Fibroblast of skin of back (primary cell): ENCODE results near the gene CAMK1D.
"Not testable (repeated sequence)": the region's sequence is repeated elsewhere in the genome, so short reads cannot be mapped to it uniquely, and the experiment has no call there.

Experiments used
- DNase-seq: peaks from one replicate; pipeline ENCODE4 v3.0.0-alpha.2; 2013

CAMK1D gene

GRCh38 chr10:12703126-12703525 is 353.8 kb downstream of the CAMK1D start:
- DNase-seq, result peak; percentile 71

- peak; percentile 90 for DNase-seq
Measured at GRCh38 chr10:12703813-12704212, 354.5 kb downstream of the CAMK1D start.

DNA sequence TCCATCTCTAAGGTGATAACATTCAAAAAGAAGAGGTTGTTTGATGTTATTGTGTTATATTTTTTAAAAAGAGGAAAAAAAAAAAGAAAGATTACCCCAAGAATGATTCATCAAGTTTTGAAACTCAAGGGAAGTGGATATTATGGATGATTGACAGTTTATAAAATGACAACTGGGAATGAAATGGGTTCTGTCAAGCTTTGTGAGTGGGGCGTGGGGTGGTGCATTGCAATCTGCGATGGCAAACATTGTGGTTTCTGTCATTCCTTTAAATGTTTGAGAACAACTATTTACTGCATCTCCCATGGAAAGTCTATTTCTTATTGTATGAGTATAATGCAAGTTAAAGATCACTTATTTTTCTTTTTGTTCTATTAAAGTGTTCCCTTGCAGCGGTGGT is 355.1 kb downstream of the CAMK1D start:
- DNase-seq, result no peak

GRCh38 chr10:12705943-12706342 is 356.6 kb downstream of the CAMK1D start:
- no peak for DNase-seq

DNA sequence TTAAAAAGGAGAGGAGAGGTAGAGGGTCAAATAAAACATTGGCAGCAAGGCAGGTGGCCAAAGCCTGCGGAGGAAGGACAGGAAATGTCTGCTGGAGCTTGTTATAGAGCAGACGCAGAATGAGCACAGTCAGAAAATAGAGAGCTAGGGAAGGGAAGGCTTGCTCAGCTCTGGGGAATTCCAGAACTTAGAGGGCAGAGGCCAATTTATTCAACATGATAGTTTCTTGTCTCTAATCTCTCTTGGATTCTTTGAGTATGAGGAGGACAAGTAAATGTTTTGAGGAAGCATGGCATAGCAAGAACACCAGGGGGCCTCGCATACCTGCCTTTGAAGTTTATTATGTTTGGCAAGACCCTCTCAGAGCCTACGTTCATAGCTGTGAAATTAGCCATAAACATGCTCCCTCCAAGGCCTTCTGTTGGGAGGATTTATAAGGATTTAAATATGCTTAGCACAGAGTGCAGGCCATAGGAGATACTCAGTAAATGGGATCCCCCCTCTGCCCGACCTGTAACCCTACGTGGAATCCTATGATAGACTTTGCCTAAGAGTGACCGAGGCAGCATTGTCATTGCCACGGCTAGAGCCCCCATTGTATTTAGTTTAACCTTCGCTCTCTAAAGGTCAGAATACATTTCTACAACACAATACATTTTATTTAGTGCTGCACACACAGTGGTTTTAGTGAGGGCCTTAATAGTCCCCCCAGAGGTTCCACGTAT is 358.3 kb downstream of the CAMK1D start:
- peak; percentile 93 for DNase-seq

- peak; percentile 62 for DNase-seq
Measured at GRCh38 chr10:12709000-12709401, 359.7 kb downstream of the CAMK1D start.

- peak; percentile 49 for DNase-seq
Measured at GRCh38 chr10:12709521-12709963, 360.2 kb downstream of the CAMK1D start.

DNA sequence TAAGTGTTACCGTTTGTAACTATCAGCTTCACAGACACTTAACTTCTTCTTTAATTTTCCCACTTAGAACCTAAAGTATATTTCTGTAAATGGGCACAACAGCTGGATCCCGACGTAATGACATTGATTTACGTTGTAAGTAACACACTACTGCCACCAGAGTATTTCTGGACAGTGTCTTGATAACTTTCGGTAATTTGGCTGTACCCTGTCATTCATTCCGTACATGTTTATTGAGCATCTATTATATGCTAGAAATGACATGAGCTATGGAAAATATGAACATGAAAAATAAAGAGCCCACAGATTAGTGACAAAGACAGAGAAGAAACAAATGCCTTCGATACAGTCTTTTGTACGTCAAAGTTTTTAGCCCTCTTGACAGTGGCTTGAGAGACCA is 360.8 kb downstream of the CAMK1D start:
- no peak for DNase-seq

DNA sequence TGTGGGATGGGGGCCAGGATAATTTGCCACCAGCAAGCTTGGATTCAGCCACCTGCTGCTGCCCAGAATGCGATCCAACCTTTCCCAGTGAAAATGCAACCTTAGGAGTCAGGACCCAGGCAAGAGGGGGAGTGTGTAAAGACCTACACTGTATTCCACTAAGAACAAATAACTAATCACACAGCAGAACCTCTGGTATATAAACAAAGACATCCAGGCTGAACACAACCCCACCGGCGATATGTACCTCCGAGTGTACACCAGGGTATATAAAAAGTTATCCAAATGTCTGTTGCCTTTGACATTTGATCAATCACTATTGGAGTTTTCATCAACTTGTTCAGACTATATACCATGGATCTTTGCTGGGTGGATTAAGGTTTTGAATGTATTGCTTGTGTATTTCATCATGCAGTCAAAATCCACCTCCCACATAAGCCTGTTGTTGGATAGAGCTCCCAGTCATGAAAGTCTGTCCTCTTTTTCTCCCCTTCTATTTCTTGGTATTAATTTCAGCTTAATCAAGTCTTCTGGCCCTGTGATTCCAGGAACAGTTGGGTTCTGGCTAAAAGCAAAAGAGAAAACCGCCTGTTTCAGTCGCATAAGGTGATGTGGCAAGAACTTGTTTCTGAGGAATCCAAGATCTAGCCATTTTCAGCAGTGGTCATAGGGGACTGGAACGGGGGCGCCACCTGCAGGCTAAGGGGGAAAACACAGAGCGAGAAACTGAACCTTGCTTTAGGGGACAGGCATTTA is 361.4 kb downstream of the CAMK1D start:
- peak; percentile 79 for DNase-seq

- no peak for DNase-seq
Measured at GRCh38 chr10:12711350-12711708, 362.0 kb downstream of the CAMK1D start.

DNA sequence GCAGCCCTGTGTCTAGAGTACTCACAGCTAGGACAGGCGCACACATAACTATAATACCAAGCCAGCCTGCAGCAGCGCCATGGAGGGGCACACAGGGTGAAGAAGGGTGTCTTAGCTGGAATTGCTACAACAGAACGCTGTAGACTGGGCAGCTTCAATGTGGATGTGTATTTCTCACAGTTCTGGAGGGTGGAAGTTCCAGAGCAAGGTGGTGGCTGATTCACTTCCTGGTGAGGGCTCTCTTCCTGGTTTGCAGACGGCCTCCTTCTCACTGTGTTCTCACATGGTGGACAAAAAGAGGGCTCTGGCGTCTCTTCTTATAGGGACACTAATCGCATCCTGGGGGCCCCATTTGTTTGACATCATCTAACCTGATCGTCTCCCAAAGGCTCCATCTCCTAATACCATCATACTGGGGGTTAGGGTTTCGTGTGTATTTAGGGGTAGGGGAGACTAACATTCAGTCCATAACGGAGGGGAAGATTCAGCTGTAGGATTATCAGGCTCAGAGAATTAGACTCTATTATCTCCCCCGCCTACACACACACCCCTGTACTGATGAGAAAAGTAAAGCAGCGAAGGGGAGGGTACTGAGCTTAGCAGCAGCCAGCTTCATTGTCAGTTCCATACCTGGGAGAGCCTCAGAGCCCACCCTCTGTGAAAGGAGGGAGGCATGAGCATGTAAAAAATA is 363.1 kb downstream of the CAMK1D start:
- no peak for DNase-seq

DNA sequence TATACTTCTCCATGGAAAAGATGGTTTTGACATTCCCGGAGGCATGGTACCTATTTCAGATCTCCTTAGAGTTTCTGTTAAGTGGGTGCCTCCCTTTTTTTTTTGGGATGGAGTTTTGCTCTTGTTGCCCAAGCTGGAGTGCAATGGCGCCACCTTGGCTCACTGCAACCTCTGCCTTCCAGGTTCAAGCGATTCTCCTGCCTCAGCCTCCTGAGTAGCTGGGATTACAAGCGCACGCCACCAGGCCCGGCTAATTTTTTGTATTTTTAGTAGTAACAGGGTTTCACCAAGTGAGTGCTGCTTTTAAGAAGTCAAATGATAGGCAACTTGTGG is 363.6 kb downstream of the CAMK1D start:
- DNase-seq, result not testable (repeated sequence)

DNA sequence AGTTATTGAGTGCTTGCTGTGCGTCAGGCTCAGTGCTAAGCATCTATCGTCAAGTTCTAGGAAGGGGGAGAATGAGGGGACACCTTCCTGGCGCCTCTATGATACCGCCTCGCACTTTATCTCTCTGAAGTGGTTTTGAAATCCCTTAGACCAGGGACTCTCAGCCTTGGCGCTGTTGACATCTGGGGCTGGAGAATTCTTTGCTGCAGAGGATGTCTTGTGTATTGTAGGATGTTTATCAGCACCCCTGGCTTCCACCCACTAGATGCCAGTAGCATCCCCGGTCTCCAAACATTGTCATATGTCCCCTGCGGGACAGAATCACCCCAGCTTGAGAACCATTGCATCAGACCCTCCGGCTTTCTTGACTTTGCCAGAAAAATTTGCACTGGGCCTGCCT is 366.7 kb downstream of the CAMK1D start:
- no peak for DNase-seq

DNA sequence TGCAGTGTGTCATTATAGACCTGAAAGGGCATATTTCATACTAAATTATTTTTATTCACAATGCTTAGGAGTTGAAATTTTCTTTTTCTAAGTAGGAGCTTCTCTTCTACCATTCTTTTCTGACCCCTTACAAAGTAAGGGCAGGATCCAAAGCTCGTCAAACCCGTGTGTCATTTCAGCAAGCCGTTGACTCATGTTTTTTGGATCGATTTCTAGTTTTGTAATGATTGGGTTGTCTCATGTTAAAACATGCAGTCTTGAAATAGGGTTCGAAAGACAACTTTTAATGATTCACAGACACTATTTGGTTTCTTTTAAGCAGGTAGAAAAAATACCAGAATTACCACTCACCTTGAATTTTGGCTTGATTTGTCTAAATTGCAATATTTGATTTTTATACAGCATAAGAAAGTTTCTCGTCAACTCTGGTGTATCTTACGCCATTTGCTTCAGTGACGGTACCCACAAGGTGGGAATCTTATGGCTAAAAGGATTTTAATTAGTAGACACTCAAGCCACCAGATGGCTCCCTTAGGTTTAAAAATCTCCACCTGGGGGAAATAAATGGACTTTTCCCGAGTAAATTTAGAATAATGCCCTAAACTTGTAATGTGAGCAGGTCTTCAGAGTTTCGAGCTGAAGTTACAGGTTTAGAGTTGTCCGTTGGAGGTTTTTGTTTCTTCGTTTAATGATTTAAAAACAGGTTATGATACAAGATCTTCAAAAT is 368.8 kb downstream of the CAMK1D start:
- no peak for DNase-seq

- DNase-seq, result no peak
Measured at GRCh38 chr10:12719365-12719764, 370.0 kb downstream of the CAMK1D start.

GRCh38 chr10:12720217-12720981 is 371.1 kb downstream of the CAMK1D start:
- peak; percentile 88 for DNase-seq

DNA sequence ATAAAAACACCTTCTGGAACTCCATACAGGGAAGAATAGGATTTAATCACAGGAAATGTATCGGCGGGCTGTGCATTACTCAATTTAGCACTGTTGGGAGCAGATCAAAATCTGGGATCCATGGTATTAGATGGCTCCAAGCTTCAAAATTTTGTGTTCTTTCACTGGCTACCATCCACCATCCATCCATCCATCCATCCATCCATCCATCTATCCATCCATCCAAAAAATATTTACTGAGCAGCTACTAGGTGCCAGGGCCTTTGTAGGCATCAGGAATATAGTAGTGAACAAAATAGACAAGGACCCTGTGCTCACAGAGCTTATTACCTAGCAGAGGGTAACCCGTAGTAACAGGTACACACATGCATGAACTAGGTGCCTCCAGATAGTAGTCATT is 372.0 kb downstream of the CAMK1D start:
- DNase-seq, result no peak

- no peak for DNase-seq
Measured at GRCh38 chr10:12723220-12723619, 373.9 kb downstream of the CAMK1D start.

DNA sequence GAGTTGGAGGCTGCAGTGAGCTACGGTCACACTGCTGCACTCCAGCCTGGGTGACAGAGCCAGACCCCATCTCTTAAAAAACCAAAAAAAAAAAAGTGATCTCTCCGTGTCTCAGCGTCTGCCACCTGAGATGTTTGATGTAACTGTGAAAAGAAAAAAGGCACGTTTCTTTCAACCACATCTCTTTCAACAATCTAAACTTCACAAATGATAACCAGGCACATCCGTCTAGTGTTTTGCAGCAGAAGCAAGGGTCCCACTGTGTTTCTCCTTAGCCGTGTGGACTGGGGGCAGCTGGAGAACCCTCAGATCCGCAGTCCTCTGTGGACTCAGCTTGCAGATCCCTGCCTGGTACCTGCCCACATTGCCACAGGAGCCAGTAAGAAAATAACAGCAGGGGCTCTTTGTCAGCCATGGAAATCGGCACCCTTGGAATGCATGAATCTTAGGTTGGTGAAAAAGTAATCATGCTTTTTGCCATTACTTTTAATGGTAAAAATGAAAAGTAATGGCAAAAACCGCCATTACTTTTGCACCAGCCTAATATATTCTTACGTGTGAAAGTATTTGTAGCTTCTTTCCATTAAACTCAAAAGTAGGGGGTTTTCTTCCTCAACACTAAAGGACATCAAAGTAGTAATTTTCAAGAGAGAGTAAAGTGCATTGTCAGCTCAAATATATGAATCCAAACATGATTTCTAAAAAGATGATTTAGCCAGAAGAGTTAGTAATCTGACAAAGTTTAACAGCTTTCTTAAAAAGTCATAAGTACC is 375.6 kb downstream of the CAMK1D start:
- no peak for DNase-seq

DNA sequence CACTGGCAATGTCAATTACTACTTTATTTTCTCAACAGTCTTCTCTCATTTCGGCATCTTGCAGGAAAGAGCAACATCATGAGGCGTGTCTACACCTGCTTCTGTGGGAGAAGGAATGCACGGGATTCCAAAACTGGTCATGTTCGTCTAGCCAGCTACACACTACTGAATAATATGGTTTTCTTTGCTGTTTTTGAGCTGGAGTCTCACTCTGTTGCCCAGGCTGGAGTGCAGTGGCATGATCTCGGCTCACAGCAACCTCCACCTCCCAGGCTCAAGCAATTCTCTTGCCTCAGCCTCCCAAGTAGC is 376.2 kb downstream of the CAMK1D start:
- not testable (repeated sequence) for DNase-seq

- DNase-seq, result no peak
Measured at GRCh38 chr10:12726971-12727831, 377.9 kb downstream of the CAMK1D start.
